ENCODE results near the gene GTF3C2. TPM values are rescaled to one million over a fixed set of nuclear protein-coding genes. Genes with fewer than 3 reads are reported as not detected.
"Not testable (repeated sequence)": the region's sequence is repeated elsewhere in the genome, so short reads cannot be mapped to it uniquely, and the experiment has no call there.

Gene GTF3C2
- total RNA-seq, 2 experiments from 2014 or later: 76.1 to 76.6 TPM

DNA sequence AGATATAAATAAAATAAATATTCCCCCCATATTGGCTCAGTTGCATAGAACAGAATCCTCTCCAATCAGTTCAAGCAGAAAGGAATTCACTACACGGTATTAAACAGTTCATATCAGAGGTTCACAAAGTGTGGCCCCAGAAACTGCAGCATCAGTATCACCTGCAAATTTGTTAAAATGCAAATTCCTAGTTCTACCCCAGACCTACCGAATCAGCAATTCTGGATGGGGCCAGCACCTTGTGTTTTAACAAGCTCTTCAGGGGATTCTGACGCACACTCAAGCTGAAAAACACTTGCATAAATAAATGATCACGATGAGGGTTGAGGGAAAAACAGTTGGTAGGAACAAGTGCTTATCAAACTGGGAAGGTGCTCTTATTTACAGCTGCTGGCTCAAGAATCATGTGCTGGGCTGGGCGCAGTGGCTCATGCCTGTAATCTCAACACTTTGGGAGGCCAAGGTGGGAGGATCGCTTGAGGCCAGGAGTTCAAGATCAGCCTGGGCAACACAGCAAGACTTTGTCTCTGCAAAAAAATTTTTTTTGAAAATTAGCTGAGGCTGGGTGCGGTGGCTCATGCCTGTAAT, 6.4 kb downstream of the GTF3C2 start:
- POLR2A ChIA-PET: no interaction called here

DNA sequence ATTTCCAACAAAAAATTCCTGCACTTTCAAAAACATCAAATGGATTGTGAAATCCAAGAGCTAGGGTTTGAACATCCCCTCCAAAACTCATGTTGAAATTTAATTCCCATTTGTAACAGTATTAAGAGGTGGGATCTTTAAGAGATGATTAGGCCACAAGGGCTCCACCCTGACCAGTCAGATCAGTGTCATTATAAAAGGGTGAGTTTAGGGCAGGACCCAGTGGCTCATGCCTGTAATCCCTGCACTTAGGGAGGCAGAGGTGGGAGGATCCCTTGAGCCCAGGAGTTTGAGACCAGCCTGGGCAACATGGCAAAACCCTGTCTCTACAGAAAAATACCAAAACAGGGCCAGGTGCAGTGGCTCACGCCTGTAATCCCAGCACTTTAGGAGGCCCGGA, 8.9 kb downstream of the GTF3C2 start:
- ChIA-PET CTCF (no interaction called here), POLR2A (no interaction called here)

More for the DNA sequence above, 6.4 kb downstream of the GTF3C2 start:
- CTCF ChIA-PET: interaction anchor here (1.7 kb wide), 1 partner anchor 12 kb away, joined by 3 read pairs; no protein-coding TSS in a partner anchor

DNA sequence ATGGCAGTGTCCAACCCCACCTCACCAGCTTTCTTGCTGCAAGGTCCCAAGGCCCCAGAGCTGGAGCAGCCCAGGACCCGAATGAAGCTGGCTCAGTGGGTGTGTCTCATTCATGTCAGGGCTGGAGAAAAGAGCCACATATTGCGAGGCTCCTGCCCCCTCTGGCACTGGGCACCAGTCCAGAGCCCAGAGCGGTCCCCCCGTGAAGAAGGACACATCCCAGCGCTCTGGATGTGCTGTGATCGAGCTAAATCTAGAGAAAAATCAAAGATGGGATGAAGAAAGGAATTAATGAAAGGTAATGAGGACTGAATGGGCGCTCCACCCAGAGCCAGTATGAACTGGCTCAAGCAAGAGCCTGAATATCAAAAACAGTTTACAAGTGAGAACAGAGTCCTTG, 20.4 kb downstream of the GTF3C2 start:
- CTCF ChIA-PET: no interaction called here

DNA sequence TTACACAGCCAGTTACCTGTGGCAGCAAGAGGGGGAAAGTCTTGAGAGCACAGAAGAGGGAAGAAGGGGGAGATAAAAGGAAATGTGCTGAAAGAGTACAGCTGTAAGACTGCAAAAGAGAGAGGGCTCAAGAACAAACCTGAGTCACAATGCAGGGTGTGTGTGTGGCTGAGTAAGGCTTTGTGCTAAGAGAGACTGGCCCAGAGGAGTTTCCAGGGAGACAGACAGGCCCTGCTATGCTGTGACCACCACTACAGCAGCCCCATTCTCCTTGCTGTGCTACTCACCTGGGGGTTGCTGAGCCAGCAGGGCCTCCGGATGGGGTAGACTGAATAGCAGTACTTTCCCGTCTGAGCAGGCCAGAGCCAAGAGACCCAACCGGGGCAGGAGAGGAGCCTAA, 21.3 kb downstream of the GTF3C2 start:
- POLR2A ChIA-PET: no interaction called here
- CTCF ChIA-PET: no interaction called here

More for the DNA sequence above, 20.4 kb downstream of the GTF3C2 start:
- POLR2A ChIA-PET: no interaction called here

DNA sequence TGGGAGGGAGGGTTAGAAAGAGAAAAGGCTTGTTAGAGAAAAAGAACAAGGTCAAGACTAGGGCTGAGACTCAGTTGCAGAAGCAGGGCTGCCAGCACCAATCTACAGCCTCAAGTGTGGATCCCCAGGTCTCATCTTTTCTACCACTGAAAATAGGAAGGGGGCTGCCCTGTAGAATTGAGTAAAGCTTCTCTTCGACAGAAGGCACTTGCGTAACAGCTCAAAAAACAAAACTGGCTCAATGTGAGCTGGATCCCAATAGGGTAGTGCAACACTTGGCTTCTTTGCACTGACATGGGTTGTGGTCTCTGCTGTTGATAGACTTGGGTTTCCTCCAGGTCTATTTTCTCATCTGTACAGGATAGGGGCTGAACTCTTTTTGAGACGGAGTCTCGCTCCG, 31.8 kb downstream of the GTF3C2 start:
- POLR2A ChIA-PET: no interaction called here
- CTCF ChIA-PET: no interaction called here

DNA sequence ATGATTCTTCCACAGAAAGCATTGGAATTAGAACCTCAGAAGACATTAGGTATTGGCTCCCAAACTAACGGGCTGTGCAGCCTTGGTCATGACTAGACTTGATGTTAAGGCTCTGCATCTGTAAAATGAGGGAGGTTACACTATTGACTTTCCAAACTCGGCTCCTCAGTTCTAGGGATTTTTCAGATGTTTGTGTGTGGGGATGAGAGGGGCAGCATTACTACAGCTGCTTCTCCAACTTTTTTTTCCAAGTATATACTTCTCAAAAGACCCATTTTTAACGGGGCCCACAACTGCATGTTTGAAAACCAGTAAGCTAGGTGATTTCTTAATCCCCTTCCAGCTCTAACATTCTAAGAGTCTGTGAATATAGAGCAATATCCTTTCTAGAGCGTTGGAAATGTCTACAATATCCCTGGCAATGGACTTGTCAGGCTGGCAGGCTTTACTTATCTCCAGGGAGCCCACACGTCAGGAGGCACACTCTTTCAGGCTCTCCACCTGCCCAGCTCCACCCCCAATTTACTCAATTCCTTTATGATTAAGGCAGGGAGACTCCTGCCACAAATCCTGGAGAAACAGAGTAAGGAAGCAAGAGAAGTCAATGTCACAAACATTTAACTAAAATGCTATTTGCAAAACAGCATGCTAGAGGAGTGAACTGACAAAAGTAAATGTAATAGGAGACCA, 32.8 kb downstream of the GTF3C2 start:
- ChIA-PET POLR2A (interaction anchor here (1.0 to 2.2 kb wide), 2 partner anchors 47 to 290 kb away, joined by 4 to 9 read pairs; partner anchors contain the start of genes EIF2B4 and SNX17), CTCF (no interaction called here)

DNA sequence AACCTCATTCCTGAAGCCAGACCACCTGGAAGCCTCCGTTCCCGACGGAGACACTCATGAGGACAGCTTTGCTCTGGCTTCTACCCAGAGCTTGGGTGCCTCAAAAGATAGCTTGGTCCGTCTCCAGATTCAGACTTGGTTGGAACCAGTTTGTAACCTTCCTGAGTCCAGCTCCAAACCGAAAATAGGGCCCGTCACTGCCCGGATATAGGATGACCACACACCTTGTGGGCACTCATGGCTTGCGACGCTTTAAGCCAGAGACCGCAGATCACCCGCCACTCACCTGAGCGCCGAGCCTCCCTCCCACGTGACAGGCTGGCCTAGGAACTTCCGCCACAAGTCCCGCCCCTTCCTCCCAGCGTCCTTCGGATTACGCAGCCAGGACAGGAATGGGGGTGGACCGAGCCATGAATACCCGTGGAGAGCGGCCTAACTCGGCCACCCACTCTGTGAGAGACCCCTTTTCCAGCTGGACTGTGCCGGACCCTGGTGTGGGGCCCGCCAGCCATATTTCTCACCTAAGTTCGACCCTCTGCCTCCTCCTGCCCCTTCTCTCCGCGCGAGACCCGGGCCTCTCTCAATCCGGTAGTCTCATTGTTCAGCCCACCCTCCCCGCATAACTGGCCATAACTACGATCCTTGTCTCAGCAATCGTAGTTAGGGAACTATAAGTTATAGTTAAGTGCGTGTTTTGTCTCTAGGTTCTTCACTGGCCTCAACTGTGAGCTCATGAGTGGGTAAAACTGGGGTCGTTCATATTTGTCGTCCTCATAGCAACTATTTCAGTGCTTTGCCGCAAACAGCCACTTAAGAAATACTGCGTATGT, 33.6 kb downstream of the GTF3C2 start, which contains the start of gene MPV17:
Gene MPV17 (minus strand): TSS at position 332 of the 830 bp plus-strand sequence. CDS start 580 bp downstream, outside the sequence.
- ChIA-PET CTCF (interaction anchor here (0.6 to 0.8 kb wide), 2 partner anchors 20 to 60 kb away, joined by 3 to 7 read pairs; no protein-coding TSS in a partner anchor), POLR2A (interaction anchor here (1.0 to 2.2 kb wide), 4 partner anchors 11 to 290 kb away, joined by 3 to 9 read pairs (median 4); partner anchors contain the start of genes EIF2B4 and SNX17)

DNA sequence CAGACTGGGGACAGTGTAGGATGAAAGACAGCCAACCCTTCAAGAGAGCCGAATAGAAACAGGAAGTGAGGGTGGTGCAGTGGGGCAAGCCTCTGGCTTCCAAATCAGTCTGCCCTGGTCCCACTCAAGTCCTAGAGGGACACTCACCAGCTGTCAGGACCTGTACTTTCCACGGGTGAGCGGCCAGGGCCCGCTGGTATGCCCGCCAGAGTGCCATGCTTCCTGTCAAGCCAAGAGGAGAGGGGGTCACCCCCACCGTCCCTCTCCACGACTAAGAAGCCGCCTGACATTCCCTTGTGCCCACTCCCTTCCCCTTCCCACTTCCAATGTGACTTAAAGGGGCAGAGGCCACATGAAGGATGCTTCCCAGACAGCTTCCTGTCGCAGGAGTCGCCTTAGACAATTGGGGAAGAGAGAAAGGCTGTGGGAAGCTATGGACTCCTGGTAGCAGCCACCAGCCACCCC, 34.2 kb downstream of the GTF3C2 start:
- POLR2A ChIA-PET: interaction anchor here (1.0 to 2.2 kb wide), 3 partner anchors 11 to 55 kb away, joined by 3 to 9 read pairs (median 3); partner anchors contain the start of genes EIF2B4 and SNX17
- CTCF ChIA-PET: interaction anchor here (0.6 to 0.8 kb wide), 3 partner anchors 19 to 70 kb away, joined by 3 to 7 read pairs (median 4); no protein-coding TSS in a partner anchor

DNA sequence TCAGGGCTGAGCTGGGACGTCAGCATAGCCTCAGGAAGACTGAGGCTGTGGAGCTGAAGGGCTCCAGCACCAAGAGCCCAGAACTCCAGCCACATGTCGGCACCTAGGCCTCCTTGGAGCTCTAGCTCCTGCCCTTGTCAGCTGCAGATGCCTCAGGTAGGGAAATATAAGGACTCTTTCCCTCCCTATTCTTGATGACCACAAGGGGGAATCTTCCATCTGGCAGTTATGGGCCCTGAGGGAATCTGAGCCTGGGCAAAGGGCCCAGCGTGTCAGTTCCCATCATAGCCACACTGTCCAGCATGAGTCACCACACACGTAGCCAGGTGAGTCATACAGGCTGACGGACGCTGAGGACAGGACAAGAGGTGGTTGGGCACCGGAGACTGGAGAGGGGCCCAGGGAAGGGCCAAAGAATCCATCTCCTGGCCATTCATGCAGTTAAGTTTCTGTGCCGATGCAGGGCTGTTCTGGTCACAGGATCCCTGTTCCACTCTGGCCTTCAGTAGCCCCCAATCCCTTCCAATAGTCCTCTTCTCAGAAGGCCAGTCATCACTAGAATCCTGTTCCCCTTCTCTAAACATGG, 35.5 kb downstream of the GTF3C2 start:
- ChIA-PET CTCF (no interaction called here), POLR2A (interaction anchor here (0.6 to 0.7 kb wide), 2 partner anchors 18 to 1998 kb away, joined by 3 to 11 read pairs; no protein-coding TSS in a partner anchor)

DNA sequence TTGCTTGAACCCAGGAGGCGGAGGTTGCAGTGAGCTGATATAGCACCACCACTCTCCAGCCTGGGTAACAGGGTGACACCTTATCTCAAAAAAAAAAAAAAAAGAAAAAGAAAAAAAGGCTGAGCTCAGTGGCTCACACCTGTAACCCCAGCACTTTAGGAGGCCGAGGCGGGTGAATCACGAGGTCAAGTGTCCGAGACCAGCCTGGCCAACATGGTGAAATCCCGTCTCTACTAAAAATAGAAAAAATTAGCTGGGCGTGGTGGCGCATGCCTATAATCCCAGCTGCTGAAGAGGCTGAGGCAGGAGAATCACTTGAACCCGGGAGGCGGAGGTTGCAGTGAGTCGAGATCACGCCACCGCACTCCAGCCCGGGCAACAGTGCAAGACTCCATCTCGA, 36.7 kb downstream of the GTF3C2 start:
- POLR2A ChIA-PET: not testable (repeated sequence)
- CTCF ChIA-PET: interaction anchor here (0.6 to 0.7 kb wide), 3 partner anchors 29 to 239 kb away, joined by 3 read pairs; no protein-coding TSS in a partner anchor

DNA sequence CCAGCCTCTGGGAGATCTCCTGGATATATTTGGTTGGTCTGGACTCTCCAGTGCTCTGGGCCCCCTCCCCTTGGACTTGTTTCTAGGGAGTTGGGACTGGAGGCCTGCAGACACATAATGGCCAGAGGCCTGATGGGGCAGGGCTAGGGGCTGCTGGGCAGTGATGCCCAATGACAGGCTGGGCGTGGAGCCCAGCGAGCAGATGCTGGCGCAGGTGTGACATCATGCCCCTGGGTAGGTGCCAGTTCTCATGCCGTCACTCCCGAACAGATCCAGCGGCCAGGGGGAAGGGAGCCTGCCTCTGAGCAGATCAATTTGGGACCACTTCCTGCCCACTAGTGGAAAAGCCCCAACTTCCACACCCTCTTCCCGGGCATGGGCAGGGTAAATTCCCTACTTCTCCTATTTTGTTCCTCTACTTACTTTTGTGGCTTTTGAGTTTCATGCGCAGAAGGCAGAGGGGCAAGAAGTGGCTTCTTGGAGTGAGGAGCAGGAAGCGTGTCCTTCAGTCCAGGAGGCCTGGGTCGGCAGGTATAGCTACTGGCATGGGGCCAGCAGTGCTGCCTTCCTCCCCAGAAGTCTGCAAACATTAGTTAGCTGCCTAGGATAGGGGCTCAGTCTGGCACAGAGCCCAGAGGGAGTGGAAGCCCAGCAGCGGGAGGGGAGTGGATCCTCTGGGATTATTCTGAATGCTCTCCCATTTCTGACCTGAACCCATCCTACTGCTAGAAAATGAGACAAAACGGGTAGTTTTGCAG, 39.7 kb downstream of the GTF3C2 start:
- ChIA-PET CTCF (no interaction called here), POLR2A (no interaction called here)

DNA sequence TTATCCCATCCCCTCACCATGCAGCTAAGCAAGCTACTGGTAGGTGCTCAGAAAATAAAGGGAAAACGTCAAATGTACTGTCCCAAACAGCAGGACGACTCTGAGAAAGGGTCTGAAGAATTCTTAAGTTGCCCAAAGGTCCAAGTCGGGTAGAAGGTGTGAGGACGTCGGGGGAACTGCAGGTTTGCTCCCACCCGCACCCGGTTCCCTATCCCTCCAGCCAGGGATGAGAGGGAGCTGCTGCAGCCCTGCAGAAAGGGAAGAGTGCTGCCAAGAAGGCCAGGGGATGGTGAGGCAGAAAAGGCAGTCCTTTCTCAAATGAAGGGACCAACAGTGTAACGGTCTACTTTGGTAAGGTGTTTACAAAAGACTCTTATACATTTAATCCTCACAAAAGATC, 41.4 kb downstream of the GTF3C2 start:
- POLR2A ChIA-PET: no interaction called here
- CTCF ChIA-PET: interaction anchor here (0.9 to 1.7 kb wide), 2 partner anchors 12 to 35 kb away, joined by 3 to 6 read pairs; no protein-coding TSS in a partner anchor

DNA sequence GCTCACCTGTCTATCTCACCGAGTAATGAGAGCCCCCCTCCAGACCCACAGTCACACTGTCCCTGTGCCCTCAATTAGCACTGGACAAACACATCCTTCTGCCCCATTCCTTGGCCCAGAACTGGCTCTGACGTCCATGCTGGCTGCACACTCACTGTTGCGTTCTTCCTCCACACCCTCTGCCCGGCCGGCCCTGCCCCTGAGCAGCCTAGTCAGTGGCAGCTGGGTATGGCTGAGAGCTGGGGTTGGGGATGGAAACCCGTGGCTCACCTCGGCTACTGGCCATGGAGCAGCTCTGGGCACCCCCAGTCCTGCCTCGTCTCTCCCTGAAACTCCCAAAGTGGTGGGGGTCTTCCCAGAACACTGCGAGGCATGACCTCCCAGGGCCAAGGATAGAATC, 41.9 kb downstream of the GTF3C2 start:
- ChIA-PET CTCF (interaction anchor here (0.6 to 1.7 kb wide), 3 partner anchors 12 to 216 kb away, joined by 3 to 6 read pairs (median 3); no protein-coding TSS in a partner anchor), POLR2A (no interaction called here)

DNA sequence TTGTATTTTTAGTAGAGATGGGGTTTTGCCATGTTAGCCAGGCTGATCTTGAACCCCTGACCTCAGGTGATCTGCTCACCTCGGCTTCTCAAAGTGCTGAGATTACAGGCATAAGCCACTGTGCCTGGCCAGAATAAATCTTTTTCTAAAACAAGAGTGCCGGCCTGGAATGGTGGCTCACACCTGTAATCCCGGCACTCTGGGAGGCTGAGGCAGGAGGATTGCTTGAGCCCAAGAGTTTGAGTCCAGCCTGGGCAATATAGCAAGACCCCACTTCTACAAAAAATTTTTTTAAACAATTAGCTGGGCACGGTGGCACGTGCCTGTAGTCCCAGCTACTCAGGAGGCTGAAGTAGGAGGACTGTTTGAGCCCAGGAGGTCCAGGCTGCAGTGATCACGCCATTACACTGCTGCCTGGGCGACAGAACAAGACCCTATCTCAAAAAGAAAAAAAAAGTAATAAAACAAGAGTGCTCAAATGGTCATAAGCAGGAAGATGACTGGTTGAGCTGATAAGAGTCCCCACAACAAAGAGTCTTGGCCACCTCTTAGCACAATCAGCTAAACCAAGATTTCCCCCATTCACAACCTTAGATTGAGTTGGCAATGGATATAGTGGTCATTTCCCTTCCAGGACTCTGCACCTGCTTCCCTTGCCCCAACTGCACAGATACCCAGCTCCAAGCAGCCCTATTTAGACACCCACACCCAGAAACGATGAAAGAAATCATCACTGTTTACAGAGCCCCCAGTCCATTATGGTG, 42.5 kb downstream of the GTF3C2 start:
- POLR2A ChIA-PET: no interaction called here
- CTCF ChIA-PET: interaction anchor here (0.6 to 1.7 kb wide), 2 partner anchors 34 to 216 kb away, joined by 3 to 6 read pairs; no protein-coding TSS in a partner anchor

DNA sequence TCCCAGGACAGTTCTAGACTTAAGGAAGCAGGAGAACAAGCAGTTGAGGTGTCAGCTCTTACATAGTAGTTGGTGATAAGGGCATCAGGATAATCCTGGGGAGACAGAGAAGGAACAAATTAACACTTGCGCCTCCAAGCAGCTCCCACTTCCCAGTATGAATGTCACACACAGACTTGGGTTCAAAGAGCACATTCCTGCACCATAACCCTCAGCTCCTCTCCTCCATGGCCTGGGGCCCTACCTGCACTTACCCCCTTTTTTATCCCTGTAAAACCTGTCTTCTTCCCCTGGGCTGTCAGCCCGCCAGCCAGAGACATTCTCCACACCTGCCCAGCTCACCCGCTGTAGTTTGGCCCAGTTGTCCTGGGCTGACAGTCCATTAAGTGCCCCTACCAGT, 44.4 kb downstream of the GTF3C2 start:
- CTCF ChIA-PET: interaction anchor here (1.7 kb wide), 1 partner anchor 9 kb away, joined by 7 read pairs; no protein-coding TSS in a partner anchor
- POLR2A ChIA-PET: interaction anchor here (0.6 to 0.8 kb wide), 2 partner anchors 11 to 43 kb away, joined by 3 to 5 read pairs; partner anchors contain the start of gene MPV17

DNA sequence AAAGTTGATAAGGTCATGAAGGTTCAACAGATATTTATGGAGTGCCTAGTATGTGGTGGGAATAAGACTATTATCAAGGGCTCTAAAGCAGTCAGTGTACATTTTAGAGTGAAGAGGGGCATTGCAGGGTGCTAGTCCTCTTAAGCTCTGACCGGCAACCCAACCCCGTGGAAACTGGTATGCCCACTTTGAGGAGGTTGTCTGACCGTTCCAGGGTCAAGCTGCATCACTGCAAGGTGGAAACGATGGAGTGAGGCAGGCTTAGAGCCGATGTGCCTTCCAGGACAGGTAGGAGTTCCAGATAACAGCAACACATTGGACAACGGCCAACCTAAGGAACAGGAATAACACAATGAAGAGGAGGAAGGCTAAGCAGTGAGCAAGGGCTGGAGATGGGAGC, 46.9 kb downstream of the GTF3C2 start:
- ChIA-PET CTCF (interaction anchor here (0.6 to 1.2 kb wide), 2 partner anchors 39 to 101 kb away, joined by 3 read pairs; no protein-coding TSS in a partner anchor), POLR2A (interaction anchor here (0.6 kb wide), 1 partner anchor 249 kb away, joined by 3 read pairs; no protein-coding TSS in a partner anchor)

DNA sequence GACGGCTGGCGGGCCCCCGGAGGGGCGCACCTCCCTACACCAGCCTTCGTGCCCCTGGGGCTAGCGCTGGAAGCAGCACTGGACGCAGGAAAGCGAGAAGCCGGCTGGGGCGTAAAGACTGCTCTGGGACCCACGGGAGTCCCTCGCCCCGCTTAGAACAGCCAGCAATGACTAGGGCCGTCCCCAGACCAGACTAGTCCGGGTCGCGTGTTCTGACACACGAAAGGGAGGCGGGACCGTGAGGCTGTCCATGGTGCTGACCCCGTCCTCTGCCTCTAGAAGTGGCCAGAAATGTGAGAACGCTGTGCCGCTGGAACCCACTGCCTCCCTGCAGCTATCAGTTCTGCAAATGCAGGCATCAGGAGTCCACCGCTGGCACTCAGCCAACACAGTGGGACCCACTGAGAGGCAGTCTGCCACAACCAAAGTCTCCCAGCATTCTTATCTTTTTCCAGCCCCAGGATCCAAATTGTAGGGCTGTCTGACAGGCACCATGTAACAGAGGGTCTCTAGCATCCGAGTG, 48.1 kb downstream of the GTF3C2 start, which contains the start of gene UCN:
Gene UCN (minus strand): TSS at position 87 of the 523 bp plus-strand sequence. CDS start 550 bp downstream, outside the sequence.
- ChIA-PET CTCF (interaction anchor here (1.2 kb wide), 1 partner anchor 102 kb away, joined by 3 read pairs; no protein-coding TSS in a partner anchor), POLR2A (interaction anchor here (0.8 kb wide), 1 partner anchor 37 kb away, joined by 4 read pairs; no protein-coding TSS in a partner anchor)

Data from activated CD8-positive, alpha-beta memory T cell treated with anti-CD3 and anti-CD28 coated beads for 36 hours (primary cell).